Hepatocyte (in vitro differentiated cells): ENCODE data around the gene SYNE2.

Experiments
- CTCF ChIP-seq: fragments of 200-600 bp; sonication (generic); IDR thresholded peaks from 2 replicates; pipeline ENCODE4 v1.5.1; 2016; ENCODE audit warnings: antibody characterized with exemption, mild to moderate bottlenecking; ENCODE audit not compliant: poor library complexity
- EZH2 ChIP-seq: fragments of 200-600 bp; sonication (generic); IDR thresholded peaks from 2 replicates; pipeline ENCODE4 v1.6.1; 2016; ENCODE audit warnings: antibody characterized with exemption, mild to moderate bottlenecking, borderline replicate concordance
- EZH2phosphoT487 ChIP-seq: fragments of 200-600 bp; sonication (generic); IDR thresholded peaks from one replicate; pipeline ENCODE4 v1.6.1; 2018; ENCODE audit warnings: antibody characterized with exemption, mild to moderate bottlenecking, low read depth, moderate library complexity; ENCODE audit not compliant: unreplicated experiment, severe bottlenecking

GRCh38 chr14:64227856-64228255 is 375.1 kb downstream of the SYNE2 start:
- TF ChIP-seq EZH2phosphoT487: no peak
- TF ChIP-seq CTCF: no peak
- TF ChIP-seq EZH2: no peak
